OCI-LY1 (cell line): Measurements from ENCODE around the gene TRAFD1.
A peak's percentile ranks its signal among the peaks of the same experiment; 100 is the strongest.

Experiments used
- H2AFZ ChIP-seq: fragments of 200-600 bp; sonication (generic), shearing (Covaris generic); 2 replicates; pipeline ENCODE4 v1.6.0; 2014; ENCODE audit warnings: antibody characterized with exemption, mild to moderate bottlenecking, low read length
- H3F3A ChIP-seq: fragments of 200-600 bp; sonication (generic), shearing (Covaris generic); 2 replicates; pipeline ENCODE4 v1.6.0; 2014; ENCODE audit warnings: mild to moderate bottlenecking, antibody characterized with exemption, low read length, moderate library complexity; ENCODE audit not compliant: insufficient read depth
- H3K27ac ChIP-seq: fragments of 200-600 bp; sonication (generic); 2 replicates; pipeline ENCODE4 v1.5.1; 2014; ENCODE audit warnings: low read length, mixed run types, mild to moderate bottlenecking, low read depth; ENCODE audit not compliant: poor library complexity, severe bottlenecking
- H3K27me3 ChIP-seq: fragments of 200-600 bp; sonication (generic); 2 replicates; pipeline ENCODE4 v1.6.0; 2014; ENCODE audit warnings: antibody characterized with exemption, mild to moderate bottlenecking, low read length, moderate library complexity; ENCODE audit not compliant: insufficient read depth
- H3K36me3 ChIP-seq: fragments of 200-600 bp; sonication (generic); 2 replicates; pipeline ENCODE4 v1.6.1; 2014; ENCODE audit warnings: mild to moderate bottlenecking, antibody characterized with exemption, low read length, moderate library complexity, mixed read lengths; ENCODE audit not compliant: insufficient read depth
- H3K4me1 ChIP-seq: fragments of 200-600 bp; sonication (generic); 2 replicates; pipeline ENCODE4 v1.5.1; 2014; ENCODE audit warnings: mild to moderate bottlenecking, low read length, moderate library complexity; ENCODE audit not compliant: insufficient read depth, severe bottlenecking
- H3K4me2 ChIP-seq: fragments of 200-600 bp; sonication (generic), shearing (Covaris generic); 2 replicates; pipeline ENCODE4 v1.6.1; 2014; ENCODE audit warnings: low read length
- H3K4me3 ChIP-seq: fragments of 200-600 bp; sonication (generic); 2 replicates; pipeline ENCODE4 v1.5.1; 2014; ENCODE audit warnings: low read length, low read depth, mild to moderate bottlenecking, mixed read lengths; ENCODE audit not compliant: poor library complexity, severe bottlenecking
- H3K79me2 ChIP-seq: fragments of 200-600 bp; shearing (Covaris generic); 2 replicates; pipeline ENCODE4 v1.6.1; 2016; ENCODE audit warnings: mixed run types, low read length, mixed read lengths; ENCODE audit not compliant: insufficient read depth
- H3K9ac ChIP-seq: fragments of 200-600 bp; sonication (generic), shearing (Covaris generic); 2 replicates; pipeline ENCODE4 v1.6.1; 2014; ENCODE audit warnings: mild to moderate bottlenecking, low read length, mixed read lengths
- H3K9me2 ChIP-seq: fragments of 200-600 bp; sonication (generic), shearing (Covaris generic); 2 replicates; pipeline ENCODE4 v1.6.1; 2014; ENCODE audit warnings: low read depth, mild to moderate bottlenecking, low read length, mixed read lengths
- H3K9me3 ChIP-seq: fragments of 200-600 bp; shearing (Covaris generic); 2 replicates; pipeline ENCODE4 v1.6.1; 2014; ENCODE audit warnings: low read length, mixed read lengths
- H4K20me1 ChIP-seq: fragments of 200-600 bp; sonication (generic), shearing (Covaris generic); 2 replicates; pipeline ENCODE4 v1.6.0; 2016; ENCODE audit warnings: mild to moderate bottlenecking, low read length; ENCODE audit not compliant: insufficient read depth
- CTCF ChIP-seq: fragments of 200-600 bp; sonication (generic), shearing (Covaris generic); IDR thresholded peaks from 2 replicates; pipeline ENCODE4 v1.5.1; 2017; ENCODE audit warnings: mild to moderate bottlenecking, antibody characterized with exemption, low read length, moderate library complexity, mixed read lengths
- EZH2 ChIP-seq: fragments of 200-600 bp; sonication (generic), shearing (Covaris generic); IDR thresholded peaks from 2 replicates; pipeline ENCODE4 v1.8.0; 2017; ENCODE audit warnings: borderline replicate concordance, mixed run types, mild to moderate bottlenecking, antibody characterized with exemption, low read length, moderate library complexity, mixed read lengths

Gene TRAFD1

GRCh38 chr12:112130441-112130998, 5.2 kb downstream of the TRAFD1 start:
- H3K4me2 ChIP-seq = no peak overlapping the region
- TF ChIP-seq CTCF (no peak), EZH2 (no peak)
- no peaks in the 10 kb centered on the region for H3K27me3 ChIP-seq
- 0 out of 2 replicates have a peak, but pooled peaks cover 6% of the 10 kb centered on the region for H3F3A ChIP-seq
- H3K79me2 ChIP-seq = peaks cover 7% of the 10 kb centered on the region
- H3K4me3 ChIP-seq = no peak overlapping the region
- H3K4me1 ChIP-seq = peaks cover 35% of the 10 kb centered on the region
- H4K20me1 ChIP-seq = no peaks in the 10 kb centered on the region
- H3K9me3 ChIP-seq = no peaks in the 10 kb centered on the region
- H2AFZ ChIP-seq = no peak overlapping the region
- H3K36me3 ChIP-seq = peaks cover 21% of the 10 kb centered on the region
- H3K9ac ChIP-seq = no peak overlapping the region
- H3K27ac ChIP-seq = peak overlapping the region; percentile 7
- no peaks in the 10 kb centered on the region for H3K9me2 ChIP-seq

GRCh38 chr12:112131686-112132085, 6.3 kb downstream of the TRAFD1 start:
- Histone ChIP-seq H3K9ac (no peak overlapping the region), H3K79me2 (peaks cover 3% of the 10 kb centered on the region; the same call in 1 of the 2 replicates), H3K4me3 (no peak overlapping the region), H3K36me3 (peaks cover 30% of the 10 kb centered on the region), H3K27ac (no peak overlapping the region), H4K20me1 (no peaks in the 10 kb centered on the region), H2AFZ (no peak overlapping the region), H3K4me2 (no peak overlapping the region), H3K27me3 (no peaks in the 10 kb centered on the region), H3K9me3 (no peaks in the 10 kb centered on the region), H3F3A (0 out of 2 replicates have a peak, but pooled peaks cover 6% of the 10 kb centered on the region), H3K9me2 (no peaks in the 10 kb centered on the region), H3K4me1 (peaks cover 27% of the 10 kb centered on the region)
- TF ChIP-seq CTCF (no peak), EZH2 (no peak)

GRCh38 chr12:112133418-112133817, 8.1 kb downstream of the TRAFD1 start:
- H3K36me3 ChIP-seq = peaks cover 43% of the 10 kb centered on the region
- H3F3A ChIP-seq = 0 out of 2 replicates have a peak, but pooled peaks cover 6% of the 10 kb centered on the region
- H2AFZ ChIP-seq = no peak overlapping the region

More at GRCh38 chr12:112133418-112133817, 8.1 kb downstream of the TRAFD1 start:
- no peak overlapping the region for H3K4me2 ChIP-seq
- TF ChIP-seq EZH2 = no peak
- TF ChIP-seq CTCF = no peak
- H4K20me1 ChIP-seq = no peaks in the 10 kb centered on the region
- H3K9ac ChIP-seq = no peak overlapping the region
- peaks cover 21% of the 10 kb centered on the region for H3K4me1 ChIP-seq
- H3K9me2 ChIP-seq = no peaks in the 10 kb centered on the region
- H3K9me3 ChIP-seq = no peaks in the 10 kb centered on the region
- H3K27ac ChIP-seq = no peak overlapping the region
- peaks cover 3% of the 10 kb centered on the region; the same call in 1 of the 2 replicates for H3K79me2 ChIP-seq
- no peaks in the 10 kb centered on the region for H3K27me3 ChIP-seq
- no peak overlapping the region for H3K4me3 ChIP-seq
